ENCODE measurements around the gene ENOX1. TPM values are rescaled to one million over a fixed set of nuclear protein-coding genes. Genes with fewer than 3 reads are reported as not detected.

ENOX1 gene
- total RNA-seq, 2 experiments from 2014 or later, result 0.35 to 0.64 TPM

- Mint-ChIP-seq H3K27ac (no peak overlapping the region), H3K27me3 (ENCODE audit: low read depth) (peaks cover 2% of the 10 kb centered on the region), H3K4me3 (no peak overlapping the region), H3K9me3 (no peaks in the 10 kb centered on the region), H3K36me3 (ENCODE audit: low read depth) (no peaks in the 10 kb centered on the region), H3K4me1 (ENCODE audit: low read depth) (peaks cover 10% of the 10 kb centered on the region)
- intact Hi-C loops (cut with micrococcal nuclease), result no loop called here
- CTCF ChIA-PET, result no interaction called here
- DNase-seq, result no peak
Measured at GRCh38 chr13:43661161-43661830, 125.5 kb downstream of the ENOX1 start.

DNA sequence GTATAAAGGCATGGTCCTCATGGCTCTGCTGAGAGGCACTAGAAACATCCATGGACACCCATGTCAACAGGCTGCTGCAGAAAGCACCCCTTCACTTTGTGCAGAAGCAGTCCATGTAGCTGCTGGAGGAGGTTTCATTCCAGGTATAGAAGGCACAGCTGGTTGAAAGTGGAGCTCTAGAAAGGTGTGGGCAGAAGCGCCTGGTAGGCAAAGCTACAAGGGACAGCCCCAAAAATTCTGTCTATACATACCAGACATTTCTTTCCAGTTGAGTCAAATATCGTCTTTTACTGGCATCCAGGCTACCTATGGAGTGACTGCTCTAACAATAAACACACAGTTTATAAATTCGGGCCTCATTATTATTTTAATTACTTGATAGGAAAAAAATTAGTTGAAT is 129.3 kb downstream of the ENOX1 start:
- intact Hi-C loops (cut with micrococcal nuclease), result no loop called here
- H3K4me1 Mint-ChIP-seq (ENCODE audit: low read depth), result no peaks in the 10 kb centered on the region

DNA sequence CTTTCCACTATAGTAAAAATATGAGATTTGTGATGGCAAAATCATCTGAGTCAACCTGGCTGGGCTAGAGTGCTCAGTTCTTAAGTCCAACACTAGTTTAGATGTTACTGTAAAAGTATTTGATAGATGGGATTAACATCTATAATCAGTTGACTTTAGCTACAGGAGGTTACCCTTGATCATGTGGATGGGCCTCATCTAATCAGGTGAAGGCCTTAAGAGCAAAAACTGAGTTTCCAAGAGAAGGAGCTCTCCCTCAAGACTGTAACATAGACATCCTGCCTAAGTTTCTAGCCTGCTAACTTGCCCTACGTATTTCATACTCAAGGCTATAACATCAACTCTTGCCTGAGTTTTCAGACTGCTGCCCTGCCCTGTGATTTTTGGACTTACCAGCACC is 132.8 kb downstream of the ENOX1 start:
- Mint-ChIP-seq H3K27me3 (ENCODE audit: low read depth) (no peaks in the 10 kb centered on the region), H3K27ac (no peak overlapping the region), H3K9me3 (no peaks in the 10 kb centered on the region), H3K4me3 (no peak overlapping the region), H3K4me1 (ENCODE audit: low read depth) (no peaks in the 10 kb centered on the region), H3K36me3 (ENCODE audit: low read depth) (no peaks in the 10 kb centered on the region)
- intact Hi-C loops (cut with micrococcal nuclease), result no loop called here
- no peak for DNase-seq
- CTCF ChIA-PET, result interaction anchor here (0.5 to 0.6 kb wide), 2 partner anchors 97 to 1027 kb away, joined by 5 to 8 read pairs; no protein-coding TSS in a partner anchor

More for the DNA sequence above, 129.3 kb downstream of the ENOX1 start:
- no peak overlapping the region for H3K4me3 Mint-ChIP-seq
- peak; percentile 6 for DNase-seq
- H3K9me3 Mint-ChIP-seq, result no peaks in the 10 kb centered on the region
- peaks cover 2% of the 10 kb centered on the region for H3K27me3 Mint-ChIP-seq (ENCODE audit: low read depth)
- no peak overlapping the region for H3K27ac Mint-ChIP-seq
- H3K36me3 Mint-ChIP-seq (ENCODE audit: low read depth), result no peaks in the 10 kb centered on the region
- CTCF ChIA-PET, result no interaction called here

- Mint-ChIP-seq H3K36me3 (ENCODE audit: low read depth) (no peaks in the 10 kb centered on the region), H3K4me3 (no peak overlapping the region), H3K27me3 (ENCODE audit: low read depth) (no peaks in the 10 kb centered on the region), H3K9me3 (no peaks in the 10 kb centered on the region), H3K27ac (no peak overlapping the region), H3K4me1 (ENCODE audit: low read depth) (no peaks in the 10 kb centered on the region)
- CTCF ChIA-PET, result interaction anchor here (0.5 to 0.6 kb wide), 2 partner anchors 97 to 1026 kb away, joined by 5 to 8 read pairs; no protein-coding TSS in a partner anchor
- intact Hi-C loops (cut with micrococcal nuclease), result no loop called here
- no peak for DNase-seq
Measured at GRCh38 chr13:43653395-43653794, 133.4 kb downstream of the ENOX1 start.

- CTCF ChIA-PET, result no interaction called here
- intact Hi-C loops (cut with micrococcal nuclease), result no loop called here
- Mint-ChIP-seq H3K27ac (no peak overlapping the region), H3K4me3 (no peak overlapping the region), H3K4me1 (ENCODE audit: low read depth) (no peaks in the 10 kb centered on the region), H3K9me3 (no peaks in the 10 kb centered on the region), H3K36me3 (ENCODE audit: low read depth) (no peaks in the 10 kb centered on the region), H3K27me3 (ENCODE audit: low read depth) (no peaks in the 10 kb centered on the region)
- DNase-seq, result no peak
Measured at GRCh38 chr13:43652760-43653159, 134.0 kb downstream of the ENOX1 start.

DNA sequence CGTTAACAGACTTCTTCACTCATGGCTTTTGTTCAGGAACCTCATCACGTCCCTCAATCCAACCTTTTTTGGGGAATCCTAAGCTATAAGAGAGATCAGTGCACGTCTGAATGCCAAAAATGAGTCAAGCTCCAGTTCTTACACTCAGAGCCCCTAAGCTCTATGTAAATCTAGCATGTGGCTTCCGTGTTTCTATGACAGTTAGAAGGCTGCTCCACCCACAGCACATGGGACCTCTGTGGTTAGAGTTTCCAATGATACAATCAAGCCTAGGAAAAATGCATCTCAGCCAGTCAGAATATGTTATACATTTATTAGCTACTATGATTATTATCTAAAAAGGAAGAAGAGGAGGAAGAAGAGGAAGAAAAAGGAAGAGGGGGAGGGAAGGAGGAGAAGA is 135.9 kb downstream of the ENOX1 start:
- CTCF ChIA-PET, result no interaction called here
- Mint-ChIP-seq H3K4me1 (ENCODE audit: low read depth) (no peaks in the 10 kb centered on the region), H3K27me3 (ENCODE audit: low read depth) (peaks cover 5% of the 10 kb centered on the region), H3K4me3 (no peak overlapping the region), H3K27ac (no peak overlapping the region), H3K36me3 (ENCODE audit: low read depth) (no peaks in the 10 kb centered on the region), H3K9me3 (no peaks in the 10 kb centered on the region)
- DNase-seq, result no peak
- intact Hi-C loops (cut with micrococcal nuclease), result no loop called here

GRCh38 chr13:43648733-43649132 is 138.0 kb downstream of the ENOX1 start:
- Mint-ChIP-seq H3K36me3 (ENCODE audit: low read depth) (no peaks in the 10 kb centered on the region), H3K4me3 (no peak overlapping the region), H3K4me1 (ENCODE audit: low read depth) (no peaks in the 10 kb centered on the region), H3K27ac (no peak overlapping the region), H3K9me3 (no peaks in the 10 kb centered on the region), H3K27me3 (ENCODE audit: low read depth) (peaks cover 5% of the 10 kb centered on the region)
- DNase-seq, result no peak
- CTCF ChIA-PET, result no interaction called here
- intact Hi-C loops (cut with micrococcal nuclease), result no loop called here

GRCh38 chr13:43647471-43647870 is 139.3 kb downstream of the ENOX1 start:
- no peak for DNase-seq
- Mint-ChIP-seq H3K36me3 (ENCODE audit: low read depth) (no peaks in the 10 kb centered on the region), H3K27me3 (ENCODE audit: low read depth) (peaks cover 7% of the 10 kb centered on the region), H3K4me3 (no peak overlapping the region), H3K4me1 (ENCODE audit: low read depth) (no peaks in the 10 kb centered on the region), H3K9me3 (no peaks in the 10 kb centered on the region), H3K27ac (no peak overlapping the region)
- intact Hi-C loops (cut with micrococcal nuclease), result no loop called here
- CTCF ChIA-PET, result no interaction called here

GRCh38 chr13:43640476-43640875 is 146.3 kb downstream of the ENOX1 start:
- Mint-ChIP-seq H3K36me3 (ENCODE audit: low read depth) (no peaks in the 10 kb centered on the region), H3K9me3 (no peaks in the 10 kb centered on the region), H3K4me1 (ENCODE audit: low read depth) (no peaks in the 10 kb centered on the region), H3K27ac (no peak overlapping the region), H3K4me3 (no peak overlapping the region), H3K27me3 (ENCODE audit: low read depth) (peaks cover 8% of the 10 kb centered on the region)
- no peak for DNase-seq
- CTCF ChIA-PET, result no interaction called here
- intact Hi-C loops (cut with micrococcal nuclease), result no loop called here

GRCh38 chr13:43631106-43631505 is 155.7 kb downstream of the ENOX1 start:
- intact Hi-C loops (cut with micrococcal nuclease), result no loop called here
- CTCF ChIA-PET, result interaction anchor here (0.6 to 0.7 kb wide), 2 partner anchors 9 to 836 kb away, joined by 3 to 4 read pairs; no protein-coding TSS in a partner anchor
- peaks cover 10% of the 10 kb centered on the region for H3K27me3 Mint-ChIP-seq (ENCODE audit: low read depth)

DNA sequence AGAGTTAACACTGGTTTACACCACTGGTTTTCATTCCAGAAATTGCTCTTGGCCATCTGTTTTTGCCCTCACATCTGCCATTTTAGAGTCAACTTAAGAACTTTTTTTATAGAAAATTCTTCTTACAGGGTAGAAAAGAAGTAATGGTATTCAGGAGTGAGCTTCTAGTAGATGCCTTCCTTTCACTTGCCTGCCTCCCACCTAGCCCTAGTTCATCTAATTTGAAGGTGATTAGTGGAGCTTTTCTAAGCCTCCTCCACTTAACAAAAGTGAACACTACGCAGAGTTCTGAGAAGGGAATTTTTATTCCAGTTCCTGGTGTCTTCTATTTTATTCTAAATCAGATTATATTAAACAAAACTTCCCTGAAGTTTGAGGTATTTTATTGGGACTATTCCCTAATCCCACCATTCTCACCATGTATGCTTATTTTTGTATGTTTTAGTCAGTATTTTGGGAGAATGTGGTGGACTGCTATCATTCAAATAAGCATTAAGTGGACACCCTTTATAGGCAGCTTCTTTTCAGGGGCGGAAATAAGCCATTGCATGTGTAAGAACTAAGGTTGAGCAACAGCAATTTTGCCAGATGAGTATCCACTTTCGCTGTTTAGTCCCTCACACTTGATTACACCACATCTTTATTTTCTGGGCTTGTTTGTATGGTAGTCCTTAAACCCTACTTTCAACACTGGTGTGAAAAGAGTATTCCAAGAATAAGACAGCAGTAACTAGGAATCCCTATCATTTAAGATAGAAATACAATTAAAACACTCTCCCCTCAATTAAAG is 156.9 kb downstream of the ENOX1 start:
- intact Hi-C loops (cut with micrococcal nuclease), result no loop called here
- H3K4me1 Mint-ChIP-seq (ENCODE audit: low read depth), result no peaks in the 10 kb centered on the region
- no peaks in the 10 kb centered on the region for H3K36me3 Mint-ChIP-seq (ENCODE audit: low read depth)
- CTCF ChIA-PET, result no interaction called here
- peaks cover 10% of the 10 kb centered on the region for H3K27me3 Mint-ChIP-seq (ENCODE audit: low read depth)
- DNase-seq, result no peak
- no peak overlapping the region for H3K4me3 Mint-ChIP-seq
- H3K27ac Mint-ChIP-seq, result no peak overlapping the region
- H3K9me3 Mint-ChIP-seq, result no peaks in the 10 kb centered on the region

More at GRCh38 chr13:43631106-43631505, 155.7 kb downstream of the ENOX1 start:
- H3K9me3 Mint-ChIP-seq, result no peaks in the 10 kb centered on the region
- no peak for DNase-seq
- no peak overlapping the region for H3K4me3 Mint-ChIP-seq
- no peaks in the 10 kb centered on the region for H3K4me1 Mint-ChIP-seq (ENCODE audit: low read depth)
- H3K36me3 Mint-ChIP-seq (ENCODE audit: low read depth), result no peaks in the 10 kb centered on the region
- no peak overlapping the region for H3K27ac Mint-ChIP-seq

DNA sequence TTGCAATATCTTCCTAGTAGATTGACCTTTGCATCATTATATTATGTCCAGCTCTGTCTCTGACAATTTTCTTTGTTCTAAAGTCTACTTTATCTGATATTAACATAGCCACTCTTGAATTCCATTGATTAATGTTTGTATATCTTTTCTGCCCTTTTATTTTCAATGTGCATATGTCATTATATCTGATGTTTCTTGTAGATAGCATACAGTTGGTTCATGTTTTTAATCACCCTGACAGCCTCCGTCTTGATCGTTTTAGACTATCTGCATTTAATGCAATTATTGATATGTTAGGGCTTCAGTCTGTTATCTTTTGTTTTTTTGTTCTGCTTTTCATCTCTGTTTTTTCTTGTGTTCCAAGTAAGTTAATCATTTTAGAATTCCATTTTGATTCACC is 159.8 kb downstream of the ENOX1 start:
- DNase-seq, result no peak
- peaks cover 8% of the 10 kb centered on the region for H3K27me3 Mint-ChIP-seq (ENCODE audit: low read depth)
- CTCF ChIA-PET, result no interaction called here
- no peak overlapping the region for H3K4me3 Mint-ChIP-seq
- H3K9me3 Mint-ChIP-seq, result no peaks in the 10 kb centered on the region
- H3K27ac Mint-ChIP-seq, result no peak overlapping the region
- no peaks in the 10 kb centered on the region for H3K36me3 Mint-ChIP-seq (ENCODE audit: low read depth)
- intact Hi-C loops (cut with micrococcal nuclease), result no loop called here
- no peaks in the 10 kb centered on the region for H3K4me1 Mint-ChIP-seq (ENCODE audit: low read depth)

DNA sequence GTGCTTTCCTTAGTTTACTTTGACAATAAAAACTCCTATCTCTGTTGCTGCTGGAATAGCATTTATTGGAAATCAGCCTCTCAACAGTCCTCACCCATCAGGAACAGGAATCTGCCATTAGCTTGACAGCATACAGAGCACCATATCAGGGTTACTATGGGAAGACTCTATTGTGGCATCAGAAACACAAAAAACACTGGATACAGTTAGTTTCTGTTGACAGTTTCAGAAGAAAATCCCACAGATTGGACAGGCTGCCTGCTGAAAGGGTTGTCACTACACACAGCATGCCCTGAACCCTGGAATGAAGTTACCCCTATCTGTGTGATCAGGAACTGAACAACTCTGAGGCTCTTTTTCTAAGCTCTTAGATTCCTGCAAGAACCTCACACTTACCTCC is 172.7 kb downstream of the ENOX1 start:
- H3K36me3 Mint-ChIP-seq (ENCODE audit: low read depth), result no peaks in the 10 kb centered on the region
- CTCF ChIA-PET, result no interaction called here
- intact Hi-C loops (cut with micrococcal nuclease), result no loop called here
- peaks cover 2% of the 10 kb centered on the region for H3K27me3 Mint-ChIP-seq (ENCODE audit: low read depth)
- no peak overlapping the region for H3K27ac Mint-ChIP-seq
- H3K4me3 Mint-ChIP-seq, result no peak overlapping the region
- H3K4me1 Mint-ChIP-seq (ENCODE audit: low read depth), result no peaks in the 10 kb centered on the region
- DNase-seq, result no peak
- peaks cover 6% of the 10 kb centered on the region for H3K9me3 Mint-ChIP-seq

Data from activated naive CD4-positive, alpha-beta T cell treated with anti-CD3 and anti-CD28 coated beads for 36 hours (primary cell).